ENCODE data around the gene ADGRA3.

The ADGRA3 gene

GRCh38 chr4:22546299-22546698 lies 30.4 kb upstream of the ADGRA3 start:
- Histone ChIP-seq H3K27ac (replicated peaks) (no peak overlapping the region), H3K4me3 (replicated peaks; ENCODE audit: insufficient read depth, low read length) (no peak overlapping the region), H3K27me3 (ENCODE audit: insufficient read depth, poor library complexity, severe bottlenecking) (no peaks in the 10 kb centered on the region)
- no peak for DNase-seq (ENCODE audit: low read depth in 1 of 2, low spot score in 1 of 2)
- TF ChIP-seq GABPA (IDR thresholded peaks at IDR 0.05; ENCODE audit: low read depth) (no peak), CTCF (IDR thresholded peaks at IDR 0.05; ENCODE audit: insufficient read depth, low read length) (no peak), REST (IDR thresholded peaks at IDR 0.05; ENCODE audit: insufficient replicate concordance, low read depth) (no peak), POLR2AphosphoS5 (IDR thresholded peaks at IDR 0.05; ENCODE audit: low read depth) (no peak)

DNA sequence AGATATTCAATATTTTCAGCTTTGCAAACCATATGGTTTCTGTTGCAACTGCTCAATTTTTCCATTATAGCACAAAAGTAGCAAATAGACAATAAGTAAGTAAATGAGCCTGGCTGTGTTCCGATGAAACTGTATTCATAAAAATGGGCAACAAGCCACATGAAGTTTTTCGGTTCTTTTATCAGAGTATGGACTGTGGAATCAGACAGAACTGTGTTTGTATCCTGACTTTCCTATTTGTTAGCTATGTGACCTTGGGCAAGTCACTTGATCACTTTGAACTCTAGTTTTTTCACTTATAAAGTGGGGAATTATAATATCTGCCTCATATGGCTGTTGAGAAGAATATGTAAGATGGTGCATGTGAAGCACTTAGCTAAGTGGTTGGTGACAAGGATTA lies 23.4 kb upstream of the ADGRA3 start:
- Histone ChIP-seq H3K4me3 (replicated peaks; ENCODE audit: insufficient read depth, low read length) (no peak overlapping the region), H3K27ac (replicated peaks) (no peak overlapping the region), H3K27me3 (ENCODE audit: insufficient read depth, poor library complexity, severe bottlenecking) (no peaks in the 10 kb centered on the region)
- DNase-seq (ENCODE audit: low read depth in 1 of 2, low spot score in 1 of 2) = no peak
- TF ChIP-seq GABPA (IDR thresholded peaks at IDR 0.05; ENCODE audit: low read depth) (no peak), POLR2AphosphoS5 (IDR thresholded peaks at IDR 0.05; ENCODE audit: low read depth) (no peak), SPI1 (IDR thresholded peaks at IDR 0.05; ENCODE audit: borderline replicate concordance, low read depth) (no peak), REST (IDR thresholded peaks at IDR 0.05; ENCODE audit: insufficient replicate concordance, low read depth) (no peak), CTCF (IDR thresholded peaks at IDR 0.05; ENCODE audit: insufficient read depth, low read length) (no peak)

- DNase-seq (ENCODE audit: low read depth in 1 of 2, low spot score in 1 of 2) = no peak
- Histone ChIP-seq H3K27ac (replicated peaks) (no peak overlapping the region), H3K27me3 (ENCODE audit: insufficient read depth, poor library complexity, severe bottlenecking) (no peaks in the 10 kb centered on the region), H3K4me3 (replicated peaks; ENCODE audit: insufficient read depth, low read length) (no peak overlapping the region)
- TF ChIP-seq GABPA (IDR thresholded peaks at IDR 0.05; ENCODE audit: low read depth) (no peak), POLR2AphosphoS5 (IDR thresholded peaks at IDR 0.05; ENCODE audit: low read depth) (no peak)
Measured at GRCh38 chr4:22537864-22538263, 22.0 kb upstream of the ADGRA3 start.

- Histone ChIP-seq H3K27me3 (ENCODE audit: insufficient read depth, poor library complexity, severe bottlenecking) (no peaks in the 10 kb centered on the region), H3K27ac (replicated peaks) (no peak overlapping the region), H3K4me3 (replicated peaks; ENCODE audit: insufficient read depth, low read length) (no peak overlapping the region)
- TF ChIP-seq CTCF (IDR thresholded peaks at IDR 0.05; ENCODE audit: insufficient read depth, low read length) (no peak), POLR2AphosphoS5 (IDR thresholded peaks at IDR 0.05; ENCODE audit: low read depth) (no peak), SPI1 (IDR thresholded peaks at IDR 0.05; ENCODE audit: borderline replicate concordance, low read depth) (no peak), REST (IDR thresholded peaks at IDR 0.05; ENCODE audit: insufficient replicate concordance, low read depth) (no peak), GABPA (IDR thresholded peaks at IDR 0.05; ENCODE audit: low read depth) (no peak)
- DNase-seq (ENCODE audit: low read depth in 1 of 2, low spot score in 1 of 2) = no peak
Measured at GRCh38 chr4:22534374-22534773, 18.5 kb upstream of the ADGRA3 start.
